Gastrocnemius medialis (tissue), 4 donors: ENCODE measurements around the gene ATG9B. TPM values are rescaled to one million over a fixed set of nuclear protein-coding genes. Genes with fewer than 3 reads are reported as not detected.
A peak's percentile ranks its signal among the peaks of the same experiment; 100 is the strongest.

Source experiments
- ATAC-seq, 2 donors: fragments of 150-250 bp; one replicate each; pipeline ENCODE4 v1.9.1; 2016
- DNase-seq, 2 donors: peaks; one replicate each; pipeline ENCODE4 v3.0.0-alpha.2; 2019
- H3K27ac ChIP-seq, 4 donors: fragments of 200-600 bp; sonication (generic); 1 replicate in 1 of 4; 2 replicates in 3 of 4; pipeline ENCODE4 v1.5.1; 2016 to 2018; ENCODE audit warnings: mild to moderate bottlenecking in 2 of 4, moderate library complexity in 1 of 4
- H3K27me3 ChIP-seq, 3 donors: fragments of 200-600 bp; sonication (generic) in 2 of 3; 1 replicate in 1 of 3; 2 replicates in 2 of 3; pipeline versions ENCODE4 v1.5.1 to v1.6.0; 2016 to 2019; ENCODE audit warnings: mild to moderate bottlenecking in 1 of 3, moderate library complexity in 1 of 3
- H3K36me3 ChIP-seq, 2 donors: fragments of 200-600 bp; sonication (generic) in 1 of 2; one replicate each; pipeline ENCODE4 v1.5.1; 2017 to 2018
- H3K4me1 ChIP-seq, 2 donors: fragments of 200-600 bp; sonication (generic) in 1 of 2; one replicate each; pipeline ENCODE4 v1.5.1; 2016 to 2017; ENCODE audit warnings: mild to moderate bottlenecking in 2 of 2
- H3K4me3 ChIP-seq, 4 donors: fragments of 200-600 bp; sonication (generic) in 3 of 4; 1 replicate in 1 of 4; 2 replicates in 3 of 4; pipeline ENCODE4 v1.5.1; 2016 to 2019; ENCODE audit warnings: mild to moderate bottlenecking in 2 of 4
- H3K9me3 ChIP-seq, 3 donors: fragments of 200-600 bp; sonication (generic) in 2 of 3; 1 replicate in 1 of 3; 2 replicates in 2 of 3; pipeline ENCODE4 v1.5.1; 2016 to 2019
- CTCF ChIP-seq, 5 experiments: fragments of 450-650 bp in 3 of 5; fragments of 200-600 bp in 2 of 5; sonication (generic) in 2 of 5; IDR thresholded peaks in 4 of 5; conservative IDR thresholded peaks in 1 of 5; 1 replicate in 4 of 5; 2 replicates in 1 of 5; pipeline ENCODE4 v1.5.1; 2016 to 2019; ENCODE audit warnings: antibody characterized with exemption in 5 of 5, mild to moderate bottlenecking in 3 of 5, moderate library complexity in 3 of 5
- POLR2A ChIP-seq, 2 donors: fragments of 450-650 bp; IDR thresholded peaks; one replicate each; pipeline ENCODE4 v1.6.1; 2017; ENCODE audit warnings: antibody characterized with exemption in 2 of 2, mild to moderate bottlenecking in 2 of 2, moderate library complexity in 2 of 2
- in situ Hi-C, 4 donors: fragments of 200-750 bp; cut with MboI; loops; one replicate each; pipeline versions ENCODE4 v1.15.0 to v1.8.0; 2017; ENCODE audit warnings: low sequenced_read_pairs in 4 of 4
- intact Hi-C: fragments of 100-400 bp; cut with DNase I; formaldehyde crosslinking; loops from one replicate; pipeline ENCODE4 v1.15.1; 2023; ENCODE audit warnings: low total_unique reads
- total RNA-seq, 4 donors: library from RNA; depleted of rRNA; stranded (reverse); fragments of >200 nt; gene quantifications; one replicate each; pipeline versions ENCODE4 v1.1.0 to v1.2.3, GENCODE V29; 2016

ATG9B gene
- total RNA-seq, 4 donors from 2014 or later: 0.31 TPM; not detected in 3

- Histone ChIP-seq H3K4me3 (no peak overlapping the region), H3K27ac (no peak overlapping the region), H3K36me3 (no peaks in the 10 kb centered on the region), H3K9me3 (no peaks in the 10 kb centered on the region), H3K4me1 (peaks cover 8 to 14% of the 10 kb centered on the region in 2 donors), H3K27me3 (peaks cover 0 to 8% (median 0%) of the 10 kb centered on the region in 3 donors)
- ATAC-seq (no peak), DNase-seq (no peak)
- intact Hi-C loops: no loop called here
- no peak for TF ChIP-seq POLR2A (IDR thresholded peaks at IDR 0.05)
- no peak for TF ChIP-seq CTCF (IDR thresholded peaks at IDR 0.05 in 4 of 5, conservative IDR thresholded peaks at IDR 0.05 in 1 of 5)
- in situ Hi-C loops: no loop called here
Measured at GRCh38 chr7:151053096-151053495, 28.8 kb upstream of the ATG9B start.

GRCh38 chr7:151051108-151051507 is 26.8 kb upstream of the ATG9B start:
- Histone ChIP-seq H3K4me1 (peaks cover 0 to 6% of the 10 kb centered on the region in 2 donors), H3K4me3 (no peak overlapping the region), H3K27ac (no peak overlapping the region), H3K9me3 (no peaks in the 10 kb centered on the region), H3K36me3 (no peaks in the 10 kb centered on the region), H3K27me3 (peaks cover 0 to 8% (median 0%) of the 10 kb centered on the region in 3 donors)
- in situ Hi-C loops: no loop called here
- ATAC-seq (peak; percentile 16 to 37), DNase-seq (no peak)
- intact Hi-C loops: no loop called here
- TF ChIP-seq POLR2A (IDR thresholded peaks at IDR 0.05) (no peak), CTCF (IDR thresholded peaks at IDR 0.05 in 4 of 5, conservative IDR thresholded peaks at IDR 0.05 in 1 of 5) (no peak)

- TF ChIP-seq CTCF (IDR thresholded peaks at IDR 0.05 in 4 of 5, conservative IDR thresholded peaks at IDR 0.05 in 1 of 5): no peak
- no peak for TF ChIP-seq POLR2A (IDR thresholded peaks at IDR 0.05)
- intact Hi-C loops: no loop called here
- H3K4me3 ChIP-seq: no peak overlapping the region
- no peak overlapping the region for H3K27ac ChIP-seq
- DNase-seq (no peak), ATAC-seq (no peak)
- H3K9me3 ChIP-seq: no peaks in the 10 kb centered on the region
- H3K27me3 ChIP-seq: peaks cover 0 to 8% (median 0%) of the 10 kb centered on the region in 3 donors
- peaks cover 0 to 8% of the 10 kb centered on the region in 2 donors for H3K36me3 ChIP-seq
- in situ Hi-C loops: loop anchor here in 1 of 4 donors (10.0 kb wide), 1 partner anchor 56 kb away; no protein-coding TSS in a partner anchor
- H3K4me1 ChIP-seq: peaks cover 0 to 6% of the 10 kb centered on the region in 2 donors
Measured at GRCh38 chr7:151048911-151049463, 24.7 kb upstream of the ATG9B start.

- H3K27ac ChIP-seq: no peak within 1 kb of the TSS
- peaks cover 0 to 6% of the 10 kb centered on the region in 2 donors for H3K4me1 ChIP-seq
- in situ Hi-C loops: loop anchor here in 1 of 4 donors (10.0 kb wide), 1 partner anchor 57 kb away; no protein-coding TSS in a partner anchor
- DNase-seq (no peak), ATAC-seq (no peak)
- no peaks in the 10 kb centered on the region for H3K9me3 ChIP-seq
- H3K27me3 ChIP-seq: peaks cover 0 to 8% (median 0%) of the 10 kb centered on the region in 3 donors
- no peak for TF ChIP-seq POLR2A (IDR thresholded peaks at IDR 0.05)
- TF ChIP-seq CTCF (IDR thresholded peaks at IDR 0.05 in 4 of 5, conservative IDR thresholded peaks at IDR 0.05 in 1 of 5): no peak
- intact Hi-C loops: no loop called here
- no peak within 1 kb of the TSS for H3K4me3 ChIP-seq
- peaks cover 0 to 12% of the 10 kb centered on the region in 2 donors for H3K36me3 ChIP-seq
Measured at GRCh38 chr7:151047976-151048815, 23.9 kb upstream of the ATG9B start, which contains the start of gene ASIC3. Gene ASIC3, plus strand, starts transcription at chr7:151048531. Its CDS starts 355 bp downstream, at chr7:151048886.
